HFFc6 (cell line): Measurements from ENCODE around the gene RPUSD2. TPM values are rescaled to one million over a fixed set of nuclear protein-coding genes. Genes with fewer than 3 reads are reported as not detected.
"Not testable (repeated sequence)": the region's sequence is repeated elsewhere in the genome, so short reads cannot be mapped to it uniquely, and the experiment has no call there.

Experiments
- DNase-seq: peaks from one replicate; pipeline ENCODE4 v3.0.0-alpha.2; 2018
- H3K27ac Mint-ChIP-seq: 2 replicates; pipeline ENCODE4 v1.8.0; 2020; ENCODE audit warnings: mild to moderate bottlenecking, mixed read lengths
- H3K27me3 Mint-ChIP-seq: 2 replicates; pipeline ENCODE4 v1.8.0; 2021; ENCODE audit warnings: mild to moderate bottlenecking, moderate library complexity, mixed read lengths; ENCODE audit not compliant: insufficient read depth
- H3K36me3 Mint-ChIP-seq: 2 replicates; pipeline ENCODE4 v1.8.0; 2021; ENCODE audit warnings: low read depth, mixed read lengths
- H3K4me1 Mint-ChIP-seq: 2 replicates; pipeline ENCODE4 v1.8.0; 2020; ENCODE audit warnings: low read depth, mixed read lengths
- H3K4me3 Mint-ChIP-seq: 2 replicates; pipeline ENCODE4 v1.8.0; 2020; ENCODE audit warnings: mild to moderate bottlenecking, moderate library complexity, mixed read lengths
- H3K9me3 Mint-ChIP-seq: 2 replicates; pipeline ENCODE4 v1.8.0; 2020; ENCODE audit warnings: mild to moderate bottlenecking, mixed read lengths
- CTCF ChIP-seq: fragments of 200-600 bp; sonication (generic); IDR thresholded peaks from 2 replicates; pipeline ENCODE4 v1.5.0; 2021; ENCODE audit warnings: antibody characterized with exemption, mild to moderate bottlenecking
- total RNA-seq, 6 experiments: library from RNA; stranded (reverse); fragmentation: NEBNext Ultra II Directional; extraction: Animal tissue kit (Norgen Biotek cat#: 25700); gene quantifications; 2 replicates in 1 of 6; 3 replicates in 5 of 6; pipeline ENCODE4 v1.2.3, GENCODE V29; 2021

Gene RPUSD2
- total RNA-seq, 6 experiments from 2014 or later = 10.3 to 13.7 (median 11.9) TPM

GRCh38 chr15:40565333-40566238 is 3.5 kb upstream of the RPUSD2 start:
- Mint-ChIP-seq H3K4me1 (peaks cover 39% of the 10 kb centered on the region), H3K27me3 (peaks cover 6% of the 10 kb centered on the region)

GRCh38 chr15:40567111-40567510 is 2.0 kb upstream of the RPUSD2 start:
- Mint-ChIP-seq H3K4me1 (peaks cover 42% of the 10 kb centered on the region), H3K9me3 (no peaks in the 10 kb centered on the region), H3K27me3 (peaks cover 6% of the 10 kb centered on the region), H3K27ac (no peak overlapping the region), H3K36me3 (no peaks in the 10 kb centered on the region; the same call in 1 of the 2 replicates), H3K4me3 (no peak overlapping the region)
- TF ChIP-seq CTCF = peak; percentile 28
- no peak for DNase-seq

More at GRCh38 chr15:40565333-40566238, 3.5 kb upstream of the RPUSD2 start:
- H3K4me3 Mint-ChIP-seq = peak overlapping the region; percentile 98
- no peak for TF ChIP-seq CTCF
- DNase-seq = no peak
- H3K9me3 Mint-ChIP-seq = no peaks in the 10 kb centered on the region
- peak overlapping the region; percentile 98 for H3K27ac Mint-ChIP-seq
- H3K36me3 Mint-ChIP-seq = no peaks in the 10 kb centered on the region

- peaks cover 7% of the 10 kb centered on the region for H3K4me1 Mint-ChIP-seq
- no peak for DNase-seq
- no peak for TF ChIP-seq CTCF
- H3K27ac Mint-ChIP-seq = no peak overlapping the region
- no peaks in the 10 kb centered on the region; the same call in 1 of the 2 replicates for H3K27me3 Mint-ChIP-seq
- H3K4me3 Mint-ChIP-seq = no peak overlapping the region
- peaks cover 8% of the 10 kb centered on the region; the same call in 1 of the 2 replicates for H3K36me3 Mint-ChIP-seq
- H3K9me3 Mint-ChIP-seq = no peaks in the 10 kb centered on the region
These were observed 6.0 kb downstream of the RPUSD2 start for GRCh38 chr15:40575113-40575512.

DNA sequence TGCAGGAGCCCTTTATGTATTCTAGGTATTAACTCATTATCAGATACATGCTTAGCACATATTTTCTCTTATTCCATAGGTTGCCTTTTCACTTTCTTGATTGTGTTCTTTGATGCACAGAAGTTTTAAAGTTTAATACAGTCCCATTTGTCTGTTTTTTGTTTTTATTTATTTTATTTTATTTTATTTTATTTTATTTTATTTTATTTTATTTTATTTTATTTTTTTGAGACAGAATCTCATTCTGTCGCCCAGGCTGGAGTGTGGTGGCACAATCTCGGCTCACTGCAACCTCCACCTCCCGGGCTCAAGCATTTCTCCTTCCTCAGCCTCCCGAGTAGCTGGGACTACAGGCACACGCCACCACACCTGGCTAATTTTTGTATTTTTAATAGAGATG is 7.8 kb downstream of the RPUSD2 start:
- H3K27ac Mint-ChIP-seq, H3K4me1 Mint-ChIP-seq, H3K27me3 Mint-ChIP-seq, DNase-seq, H3K4me3 Mint-ChIP-seq, H3K9me3 Mint-ChIP-seq: not testable (repeated sequence)
- peaks cover 12% of the 10 kb centered on the region; the same call in 1 of the 2 replicates for H3K36me3 Mint-ChIP-seq

DNA sequence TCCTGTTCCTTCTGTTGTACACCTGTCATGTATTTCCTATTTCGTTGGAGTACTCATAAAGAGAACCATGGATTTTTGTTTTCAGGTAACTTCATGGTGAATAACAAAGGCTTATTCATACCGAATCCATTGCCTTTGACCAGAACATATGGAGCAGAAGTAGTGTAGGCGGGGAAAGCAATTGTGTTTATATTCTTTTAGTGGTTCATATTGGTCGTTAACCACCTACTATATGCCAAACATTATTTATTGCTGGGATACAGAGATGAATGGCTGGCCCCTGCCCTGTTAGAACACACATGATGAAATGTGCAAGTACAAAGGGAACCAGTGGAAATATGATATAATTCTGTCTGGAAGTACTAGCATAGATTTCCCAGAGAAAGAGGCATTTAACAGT is 9.8 kb downstream of the RPUSD2 start:
- H3K4me3 Mint-ChIP-seq = no peak overlapping the region
- no peaks in the 10 kb centered on the region for H3K4me1 Mint-ChIP-seq
- TF ChIP-seq CTCF = no peak
- no peaks in the 10 kb centered on the region for H3K27me3 Mint-ChIP-seq
- DNase-seq = no peak
- peaks cover 5% of the 10 kb centered on the region; the same call in 1 of the 2 replicates for H3K9me3 Mint-ChIP-seq
- peaks cover 12% of the 10 kb centered on the region; the same call in 1 of the 2 replicates for H3K36me3 Mint-ChIP-seq
- no peak overlapping the region for H3K27ac Mint-ChIP-seq

- not testable (repeated sequence) for H3K27me3 Mint-ChIP-seq, H3K9me3 Mint-ChIP-seq, H3K27ac Mint-ChIP-seq, DNase-seq, H3K36me3 Mint-ChIP-seq, H3K4me1 Mint-ChIP-seq, H3K4me3 Mint-ChIP-seq
These were observed 12.7 kb downstream of the RPUSD2 start for GRCh38 chr15:40581796-40582195.
